ENCODE measurements around the gene SMIM43. TPM values are rescaled to one million over a fixed set of nuclear protein-coding genes. Genes with fewer than 3 reads are reported as not detected.

SMIM43 gene
- total and polyA plus RNA-seq, 9 of the 15 experiments (the other 6 are each of a cell fraction or from before 2014, with no cell fraction given), result not detected

DNA sequence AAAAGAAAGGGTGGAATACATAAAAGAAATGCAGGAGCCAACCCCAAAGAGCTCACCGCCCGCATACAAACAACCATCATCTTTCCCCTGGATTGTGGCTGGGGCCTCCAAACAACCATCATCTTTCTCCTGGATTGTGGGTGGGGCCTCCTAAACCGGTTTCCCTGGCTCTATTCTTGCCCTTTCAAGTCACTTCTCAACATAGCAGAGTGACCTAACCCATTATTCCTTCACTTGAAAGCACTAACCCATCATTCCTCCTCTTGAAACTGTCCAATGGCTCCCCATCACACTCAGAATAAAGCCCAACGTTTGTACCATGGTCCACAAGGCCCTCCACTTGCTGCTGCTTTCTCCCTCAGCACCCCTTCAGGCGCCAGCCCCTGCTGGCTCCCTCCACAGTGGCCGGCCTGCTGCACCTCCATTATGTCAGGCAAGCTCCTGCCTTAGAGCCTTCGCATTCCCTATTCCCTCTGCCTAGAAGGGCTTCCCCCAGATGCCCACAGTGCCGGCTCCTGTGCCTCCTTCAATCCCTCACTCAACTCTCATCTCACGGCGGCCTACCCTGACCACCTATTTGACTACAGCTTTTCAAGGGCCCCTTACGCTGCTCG is 24.1 kb downstream of the SMIM43 start:
- ChIA-PET POLR2A (no interaction called here), CTCF (ENCODE audit: low intra/inter-chr PET ratio) (no interaction called here)
- intact Hi-C loops (cut with micrococcal nuclease), result no loop called here
- BruUV-seq (replicated peaks), result no TSS peak
- no peak for FAIRE-seq
- 15% methylated on average over 12 of the region's 12 CpGs for WGBS (ENCODE audit: insufficient coverage, low coverage, missing lambda C conversion rate)
- Histone ChIP-seq H3K4me1 (replicated peaks in 1 of 2; ENCODE audit: control insufficient read depth in 2 of 2, insufficient read depth in 2 of 2, low read length in 2 of 2) (no peaks in the 10 kb centered on the region), H3K27ac (ENCODE audit: extremely low read depth, low read depth, low read length) (no peak overlapping the region), H3K9ac (ENCODE audit: insufficient read depth in 1 of 2, low read depth in 2 of 2, low read length in 2 of 2) (no peak overlapping the region), H3K9me1 (ENCODE audit: control insufficient read depth, insufficient read depth, low read length) (no peaks in the 10 kb centered on the region), H4K20me1 (replicated peaks; ENCODE audit: control insufficient read depth, insufficient read depth, low read length) (no peaks in the 10 kb centered on the region), H2AFZ (ENCODE audit: low read depth, low read length) (no peak overlapping the region), H3K4me2 (ENCODE audit: insufficient read depth, low read length) (no peak overlapping the region), H3K9me3 (replicated peaks; ENCODE audit: control insufficient read depth, insufficient read depth, low read depth, low read length) (no peaks in the 10 kb centered on the region), H3K79me2 (ENCODE audit: control insufficient read depth, insufficient read depth, low read length) (no peaks in the 10 kb centered on the region), H3K27me3 (ENCODE audit: control insufficient read depth in 2 of 2, insufficient read depth in 2 of 2, low read length in 2 of 2) (peaks cover 0 to 6% of the 10 kb centered on the region in 2 experiments; a peak in 3 of 5 replicates), H3K4me3 (no peak overlapping the region), H3K36me3 (ENCODE audit: control insufficient read depth, insufficient read depth, low read length) (no peaks in the 10 kb centered on the region)
- DNase-seq (ENCODE audit: extremely low read depth in 1 of 4, low spot score in 3 of 4), result no peak
- peak; percentile 44 for ATAC-seq
- in situ Hi-C loops (cut with MboI), result no loop called here
- TF ChIP-seq PTRF (tag; IDR thresholded peaks at IDR 0.05) (no peak), FOXK2 (conservative IDR thresholded peaks at IDR 0.05 in 1 of 2, IDR thresholded peaks at IDR 0.05 in 1 of 2; ENCODE audit: low read depth in 2 of 2) (no peak), MYC (IDR thresholded peaks at IDR 0.05; ENCODE audit: low read depth, low read length) (no peak), MYC (CRISPR knock-in tag; IDR thresholded peaks at IDR 0.05; ENCODE audit: borderline replicate concordance, low read depth) (no peak), CREB1 (IDR thresholded peaks at IDR 0.05) (no peak), CREB1 (CRISPR knock-in tag; IDR thresholded peaks at IDR 0.05) (no peak), NFIX (CRISPR knock-in tag; IDR thresholded peaks at IDR 0.05; ENCODE audit: low read depth) (no peak), ZNF668 (CRISPR knock-in tag; IDR thresholded peaks at IDR 0.05) (no peak), HMGN3 (IDR thresholded peaks at IDR 0.05; ENCODE audit: borderline replicate concordance, extremely low read depth, insufficient read length, low read depth, low read length) (no peak), FOXA1 (IDR thresholded peaks at IDR 0.05; ENCODE audit: borderline replicate concordance) (no peak)
- TF ChIP-seq, protein P1, sequence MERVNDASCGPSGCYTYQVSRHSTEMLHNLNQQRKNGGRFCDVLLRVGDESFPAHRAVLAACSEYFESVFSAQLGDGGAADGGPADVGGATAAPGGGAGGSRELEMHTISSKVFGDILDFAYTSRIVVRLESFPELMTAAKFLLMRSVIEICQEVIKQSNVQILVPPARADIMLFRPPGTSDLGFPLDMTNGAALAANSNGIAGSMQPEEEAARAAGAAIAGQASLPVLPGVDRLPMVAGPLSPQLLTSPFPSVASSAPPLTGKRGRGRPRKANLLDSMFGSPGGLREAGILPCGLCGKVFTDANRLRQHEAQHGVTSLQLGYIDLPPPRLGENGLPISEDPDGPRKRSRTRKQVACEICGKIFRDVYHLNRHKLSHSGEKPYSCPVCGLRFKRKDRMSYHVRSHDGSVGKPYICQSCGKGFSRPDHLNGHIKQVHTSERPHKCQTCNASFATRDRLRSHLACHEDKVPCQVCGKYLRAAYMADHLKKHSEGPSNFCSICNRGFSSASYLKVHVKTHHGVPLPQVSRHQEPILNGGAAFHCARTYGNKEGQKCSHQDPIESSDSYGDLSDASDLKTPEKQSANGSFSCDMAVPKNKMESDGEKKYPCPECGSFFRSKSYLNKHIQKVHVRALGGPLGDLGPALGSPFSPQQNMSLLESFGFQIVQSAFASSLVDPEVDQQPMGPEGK (CRISPR knock-in tag; IDR thresholded peaks at IDR 0.05; ENCODE audit: borderline replicate concordance), result no peak
- TF ChIP-seq, protein P2, sequence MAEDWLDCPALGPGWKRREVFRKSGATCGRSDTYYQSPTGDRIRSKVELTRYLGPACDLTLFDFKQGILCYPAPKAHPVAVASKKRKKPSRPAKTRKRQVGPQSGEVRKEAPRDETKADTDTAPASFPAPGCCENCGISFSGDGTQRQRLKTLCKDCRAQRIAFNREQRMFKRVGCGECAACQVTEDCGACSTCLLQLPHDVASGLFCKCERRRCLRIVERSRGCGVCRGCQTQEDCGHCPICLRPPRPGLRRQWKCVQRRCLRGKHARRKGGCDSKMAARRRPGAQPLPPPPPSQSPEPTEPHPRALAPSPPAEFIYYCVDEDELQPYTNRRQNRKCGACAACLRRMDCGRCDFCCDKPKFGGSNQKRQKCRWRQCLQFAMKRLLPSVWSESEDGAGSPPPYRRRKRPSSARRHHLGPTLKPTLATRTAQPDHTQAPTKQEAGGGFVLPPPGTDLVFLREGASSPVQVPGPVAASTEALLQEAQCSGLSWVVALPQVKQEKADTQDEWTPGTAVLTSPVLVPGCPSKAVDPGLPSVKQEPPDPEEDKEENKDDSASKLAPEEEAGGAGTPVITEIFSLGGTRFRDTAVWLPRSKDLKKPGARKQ (CRISPR knock-in tag; IDR thresholded peaks at IDR 0.05), result no peak
- TF ChIP-seq, protein P3, sequence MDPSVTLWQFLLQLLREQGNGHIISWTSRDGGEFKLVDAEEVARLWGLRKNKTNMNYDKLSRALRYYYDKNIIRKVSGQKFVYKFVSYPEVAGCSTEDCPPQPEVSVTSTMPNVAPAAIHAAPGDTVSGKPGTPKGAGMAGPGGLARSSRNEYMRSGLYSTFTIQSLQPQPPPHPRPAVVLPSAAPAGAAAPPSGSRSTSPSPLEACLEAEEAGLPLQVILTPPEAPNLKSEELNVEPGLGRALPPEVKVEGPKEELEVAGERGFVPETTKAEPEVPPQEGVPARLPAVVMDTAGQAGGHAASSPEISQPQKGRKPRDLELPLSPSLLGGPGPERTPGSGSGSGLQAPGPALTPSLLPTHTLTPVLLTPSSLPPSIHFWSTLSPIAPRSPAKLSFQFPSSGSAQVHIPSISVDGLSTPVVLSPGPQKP (CRISPR knock-in tag; IDR thresholded peaks at IDR 0.05), result no peak
- TF ChIP-seq, protein P4, sequence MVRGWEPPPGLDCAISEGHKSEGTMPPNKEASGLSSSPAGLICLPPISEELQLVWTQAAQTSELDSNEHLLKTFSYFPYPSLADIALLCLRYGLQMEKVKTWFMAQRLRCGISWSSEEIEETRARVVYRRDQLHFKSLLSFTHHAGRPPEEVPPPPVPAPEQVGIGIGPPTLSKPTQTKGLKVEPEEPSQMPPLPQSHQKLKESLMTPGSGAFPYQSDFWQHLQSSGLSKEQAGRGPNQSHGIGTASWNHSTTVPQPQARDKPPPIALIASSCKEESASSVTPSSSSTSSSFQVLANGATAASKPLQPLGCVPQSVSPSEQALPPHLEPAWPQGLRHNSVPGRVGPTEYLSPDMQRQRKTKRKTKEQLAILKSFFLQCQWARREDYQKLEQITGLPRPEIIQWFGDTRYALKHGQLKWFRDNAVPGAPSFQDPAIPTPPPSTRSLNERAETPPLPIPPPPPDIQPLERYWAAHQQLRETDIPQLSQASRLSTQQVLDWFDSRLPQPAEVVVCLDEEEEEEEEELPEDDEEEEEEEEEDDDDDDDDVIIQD (CRISPR knock-in tag; IDR thresholded peaks at IDR 0.05), result no peak
